Prostate gland (tissue), 2 donors: ENCODE results near the gene BTG1. TPM values are rescaled to one million over a fixed set of nuclear protein-coding genes. Genes with fewer than 3 reads are reported as not detected.

Experiments
- DNase-seq: peaks from one replicate; pipeline ENCODE4 v3.0.0-alpha.2; 2019; ENCODE audit warnings: low spot score
- H3K27ac ChIP-seq, 2 donors: fragments of 200-600 bp; sonication (generic); 2 replicates each; pipeline ENCODE4 v1.5.1; 2017 to 2019
- H3K27me3 ChIP-seq: fragments of 200-600 bp; sonication (generic); replicated peaks from 2 replicates; pipeline ENCODE4 v1.5.1; 2019; ENCODE audit not compliant: insufficient read depth
- H3K36me3 ChIP-seq, 2 donors: fragments of 200-600 bp; sonication (generic); 1 replicate in 1 of 2; 2 replicates in 1 of 2; pipeline versions ENCODE4 v1.5.1 to v1.8.1; 2017 to 2019
- H3K4me1 ChIP-seq: fragments of 200-600 bp; sonication (generic); replicated peaks from 2 replicates; pipeline ENCODE4 v1.5.1; 2019
- H3K4me3 ChIP-seq, 2 donors: fragments of 200-600 bp; sonication (generic); 2 replicates each; pipeline ENCODE4 v1.5.1; 2017 to 2019
- H3K9me3 ChIP-seq: fragments of 200-600 bp; sonication (generic); 2 replicates; pipeline ENCODE4 v1.5.1; 2017
- CTCF ChIP-seq, 4 experiments: fragments of 200-600 bp in 2 of 4; fragments of 450-650 bp in 2 of 4; sonication (generic) in 2 of 4; IDR thresholded peaks; 1 replicate in 3 of 4; 2 replicates in 1 of 4; pipeline ENCODE4 v1.5.1; 2016 to 2019; ENCODE audit warnings: antibody characterized with exemption in 4 of 4, mild to moderate bottlenecking in 2 of 4, moderate library complexity in 2 of 4
- POLR2A ChIP-seq: fragments of 450-650 bp; IDR thresholded peaks from one replicate; pipeline ENCODE4 v1.6.1; 2016; ENCODE audit warnings: antibody characterized with exemption, mild to moderate bottlenecking
- POLR2AphosphoS5 ChIP-seq: sonication (generic); formaldehyde crosslinking; IDR thresholded peaks from one replicate; pipeline ENCODE4 v1.6.1; 2017; ENCODE audit warnings: antibody characterized with exemption
- WGBS: methylation state at CpG from one replicate; pipeline ENCODE4 v1.1.5; 2018; 5-methylcytosine and 5-hydroxymethylcytosine counted together
- intact Hi-C: fragments of 100-400 bp; cut with DNase I; formaldehyde crosslinking; loops from one replicate; pipeline ENCODE4 v1.14.2; 2022
- total RNA-seq, 2 donors: library from RNA; depleted of rRNA; stranded (reverse); fragments of >200 nt; gene quantifications; one replicate each; pipeline ENCODE4 v1.1.0, GENCODE V29; 2016

BTG1 gene
- total RNA-seq, 2 donors from 2014 or later = 52.7 to 56.9 TPM

- H3K9me3 ChIP-seq = no peaks in the 10 kb centered on the region
- 6% methylated on average over 5 of the region's 5 CpGs for WGBS
- no peaks in the 10 kb centered on the region for H3K27me3 ChIP-seq
- no peaks in the 10 kb centered on the region for H3K36me3 ChIP-seq
- intact Hi-C loops = loop anchor here (5.0 to 10.0 kb wide), 3 partner anchors 328 to 755 kb away; no protein-coding TSS in a partner anchor
- no peaks in the 10 kb centered on the region for H3K4me1 ChIP-seq
- no peak for DNase-seq
- H3K27ac ChIP-seq = peak overlapping the region; percentile 98 to 100
- no peak for TF ChIP-seq CTCF (IDR thresholded peaks at IDR 0.05)
- no peak for TF ChIP-seq POLR2A
- no peak for TF ChIP-seq POLR2AphosphoS5
- H3K4me3 ChIP-seq = peak overlapping the region; percentile 77 to 100
These were observed 3.3 kb downstream of the BTG1 start for GRCh38 chr12:92142251-92142926.

- peak; percentile 3 for TF ChIP-seq POLR2AphosphoS5
- TF ChIP-seq POLR2A = no peak
- TF ChIP-seq CTCF (IDR thresholded peaks at IDR 0.05) = no peak
- WGBS = 3% methylated on average over 3 of the region's 3 CpGs
- Histone ChIP-seq H3K4me3 (peak overlapping the region; percentile 77 to 100), H3K9me3 (no peaks in the 10 kb centered on the region), H3K27me3 (no peaks in the 10 kb centered on the region), H3K27ac (peak overlapping the region; percentile 98 to 100), H3K36me3 (no peaks in the 10 kb centered on the region), H3K4me1 (no peaks in the 10 kb centered on the region)
- intact Hi-C loops = loop anchor here (5.0 to 10.0 kb wide), 3 partner anchors 327 to 754 kb away; no protein-coding TSS in a partner anchor
- no peak for DNase-seq
These were observed 4.0 kb downstream of the BTG1 start for GRCh38 chr12:92141591-92142121.

GRCh38 chr12:92140896-92141536 lies 4.6 kb downstream of the BTG1 start:
- WGBS = 8% methylated on average over 4 of the region's 4 CpGs
- Histone ChIP-seq H3K27me3 (no peaks in the 10 kb centered on the region), H3K4me3 (peak overlapping the region; percentile 77 to 100), H3K9me3 (no peaks in the 10 kb centered on the region), H3K27ac (peak overlapping the region; percentile 98 to 100), H3K36me3 (no peaks in the 10 kb centered on the region), H3K4me1 (peaks cover 4% of the 10 kb centered on the region)
- intact Hi-C loops = loop anchor here (5.0 to 10.0 kb wide), 3 partner anchors 326 to 754 kb away; no protein-coding TSS in a partner anchor
- DNase-seq = no peak
- no peak for TF ChIP-seq CTCF (IDR thresholded peaks at IDR 0.05)
- TF ChIP-seq POLR2A = no peak
- TF ChIP-seq POLR2AphosphoS5 = peak; percentile 30

GRCh38 chr12:92140156-92140555 lies 5.5 kb downstream of the BTG1 start:
- DNase-seq = no peak
- H3K27me3 ChIP-seq = no peaks in the 10 kb centered on the region
- H3K27ac ChIP-seq = peak overlapping the region; percentile 98 to 100
- no peak for TF ChIP-seq POLR2AphosphoS5
- no peak for TF ChIP-seq POLR2A
- TF ChIP-seq CTCF (IDR thresholded peaks at IDR 0.05) = no peak
- no peaks in the 10 kb centered on the region for H3K36me3 ChIP-seq
- peaks cover 5% of the 10 kb centered on the region for H3K4me1 ChIP-seq
- H3K4me3 ChIP-seq = peak overlapping the region; percentile 77 to 100
- 19% methylated on average over 2 of the region's 2 CpGs for WGBS
- intact Hi-C loops = loop anchor here (5.0 to 10.0 kb wide), 3 partner anchors 325 to 753 kb away; no protein-coding TSS in a partner anchor
- H3K9me3 ChIP-seq = no peaks in the 10 kb centered on the region
